DOHH2 (cell line): ENCODE data around the gene VAMP4.

Source experiments
- CTCF ChIP-seq: fragments of 200-600 bp; sonication (generic); IDR thresholded peaks from one replicate; pipeline ENCODE4 v1.5.1; 2014; ENCODE audit warnings: antibody characterized with exemption, mild to moderate bottlenecking, low read depth, low read length; ENCODE audit not compliant: poor library complexity, severe bottlenecking
- EZH2phosphoT487 ChIP-seq: fragments of 200-600 bp; sonication (generic); IDR thresholded peaks from 2 replicates; pipeline ENCODE4 v1.6.1; 2017; ENCODE audit warnings: borderline replicate concordance, mild to moderate bottlenecking, antibody characterized with exemption, low read length, moderate library complexity, mixed read lengths

DNA sequence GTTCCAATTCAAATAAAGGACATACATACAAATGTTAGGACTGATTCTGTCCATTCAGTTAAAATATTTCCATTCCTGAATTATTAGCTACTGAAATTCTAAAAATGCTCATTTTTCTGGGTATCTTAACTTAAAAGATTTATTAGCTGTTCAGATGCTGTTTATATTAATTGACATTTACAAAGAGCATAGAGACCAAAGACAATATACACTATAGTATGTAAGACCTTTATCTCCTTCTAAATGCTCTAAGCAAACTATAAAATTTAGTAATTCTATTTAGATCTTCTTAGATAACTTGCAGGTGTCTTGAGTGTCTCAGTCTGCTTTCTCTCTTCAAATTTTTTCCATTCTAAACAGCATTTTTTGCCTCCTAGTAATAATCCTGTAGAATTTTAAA lies 39.3 kb downstream of the VAMP4 start:
- no peak for TF ChIP-seq CTCF
- TF ChIP-seq EZH2phosphoT487, result no peak
